HepG2 (cell line): ENCODE results near the gene AKR7A2. TPM values are rescaled to one million over a fixed set of nuclear protein-coding genes. Genes with fewer than 3 reads are reported as not detected.
A peak's percentile ranks its signal among the peaks of the same experiment; 100 is the strongest.

ENCODE experiments used
- ATAC-seq: fragments of 200-7000 bp; cut with Tn5 transposase; 3 replicates; pipeline ENCODE4 v1.9.1; 2020; ENCODE audit warnings: mild to moderate bottlenecking, moderate library complexity
- BruUV-seq: library from RNA; stranded (reverse); fragments of 400-500 nt; replicated peaks from 2 replicates; lab custom pipeline; 2021; lab: Mats Ljungman, UMichigan
- CTCF ChIA-PET: fragments of 300-600 bp; formaldehyde crosslinking; extraction: SDS; loops from one replicate; lab custom pipeline; 2021; ENCODE audit warnings: low total read pairs, inconsistent platforms, low intra/inter-chr PET ratio; lab: Yijun Ruan, JAX
- POLR2A ChIA-PET: fragments of 350-600 bp; sonication (Branson Sonifier 250); formaldehyde crosslinking; loops from one replicate; lab custom pipeline; 2020; ENCODE audit warnings: antibody characterized with exemption, inconsistent platforms; lab: Yijun Ruan, JAX
- DNase-seq: peaks from one replicate; pipeline ENCODE4 v3.0.0-alpha.2; 2015; ENCODE audit warnings: low spot score
- FAIRE-seq: peaks from 3 replicates; lab custom pipeline; 2011; peaks lifted over from hg19 to GRCh38; lab: Jason Lieb, UNC
- H2AFZ ChIP-seq: one replicate; pipeline ENCODE4 v1.6.1; 2011; ENCODE audit warnings: low read length, inconsistent platforms
- H3K27ac ChIP-seq: fragments of 300-600 bp; 3 replicates; pipeline ENCODE4 v1.8.0; 2011; ENCODE audit warnings: mixed run types, mild to moderate bottlenecking, mixed read lengths, low read length, inconsistent platforms; ENCODE audit not compliant: insufficient read depth; ENCODE audit errors: extremely low read length
- H3K27me3 ChIP-seq, 2 experiments: fragments of 200-600 bp in 1 of 2; 2 replicates in 1 of 2; 3 replicates in 1 of 2; pipeline versions ENCODE4 v1.6.0 to v1.8.0; 2011; ENCODE audit warnings: low read length in 2 of 2, mild to moderate bottlenecking in 2 of 2, moderate library complexity in 2 of 2, inconsistent platforms in 1 of 2; ENCODE audit not compliant: insufficient read depth in 2 of 2, control insufficient read depth in 1 of 2
- H3K36me3 ChIP-seq, 2 experiments: fragments of 200-600 bp in 1 of 2; replicated peaks in 1 of 2; 2 replicates in 1 of 2; 3 replicates in 1 of 2; pipeline versions ENCODE4 v1.5.1 to v1.8.0; 2011; ENCODE audit warnings: low read length in 2 of 2, inconsistent platforms in 1 of 2; ENCODE audit not compliant: insufficient read depth in 2 of 2, control insufficient read depth in 1 of 2
- H3K4me1 ChIP-seq: 2 replicates; pipeline ENCODE4 v1.5.1; 2012; ENCODE audit warnings: low read length, inconsistent platforms; ENCODE audit not compliant: insufficient read depth
- H3K4me2 ChIP-seq: 2 replicates; pipeline ENCODE4 v1.6.0; 2011; ENCODE audit warnings: low read depth, low read length, inconsistent platforms
- H3K4me3 ChIP-seq, 3 experiments: fragments of 200-600 bp in 1 of 3; sonication (generic), shearing (Covaris generic) in 1 of 3; replicated peaks in 1 of 3; 2 replicates each; pipeline ENCODE4 v1.5.1; 2011 to 2016; ENCODE audit warnings: low read length in 3 of 3, inconsistent platforms in 2 of 3, low read depth in 2 of 3, mild to moderate bottlenecking in 2 of 3, control low read depth in 1 of 3, mixed read lengths in 1 of 3; ENCODE audit not compliant: insufficient read depth in 1 of 3
- H3K79me2 ChIP-seq: one replicate; pipeline ENCODE4 v1.6.1; 2011; ENCODE audit warnings: low read length, inconsistent platforms; ENCODE audit not compliant: insufficient read depth
- H3K9ac ChIP-seq: 2 replicates; pipeline ENCODE4 v1.6.0; 2011; ENCODE audit warnings: mild to moderate bottlenecking, low read depth, low read length, inconsistent platforms; ENCODE audit not compliant: insufficient read depth
- H3K9me3 ChIP-seq: 2 replicates; pipeline ENCODE4 v1.5.1; 2012; ENCODE audit warnings: mild to moderate bottlenecking, low read length
- H4K20me1 ChIP-seq: 2 replicates; pipeline ENCODE4 v1.6.0; 2011; ENCODE audit warnings: inconsistent platforms, mild to moderate bottlenecking, low read length, moderate library complexity; ENCODE audit not compliant: insufficient read depth
- DMTF1 ChIP-seq: sonication (generic); formaldehyde crosslinking; IDR thresholded peaks from 2 replicates; pipeline ENCODE4 v1.4.0; 2020; ENCODE audit warnings: mild to moderate bottlenecking, missing genetic modification reagents
- HNF1A ChIP-seq, 2 experiments: sonication (generic) in 1 of 2; formaldehyde crosslinking in 1 of 2; IDR thresholded peaks; 2 replicates each; pipeline versions ENCODE4 v1.4.0 to v1.6.1; 2016 to 2020; ENCODE audit warnings: borderline replicate concordance in 1 of 2, low read depth in 1 of 2, mild to moderate bottlenecking in 1 of 2, missing genetic modification reagents in 1 of 2
- STAG1 ChIP-seq: sonication (generic); formaldehyde crosslinking; IDR thresholded peaks from 2 replicates; pipeline ENCODE4 v1.4.0; 2020; ENCODE audit warnings: missing genetic modification reagents
- TP53 ChIP-seq: sonication (generic); formaldehyde crosslinking; conservative IDR thresholded peaks from 2 replicates; pipeline ENCODE4 v1.4.0; 2020; ENCODE audit warnings: missing genetic modification reagents
- ZFYVE20 ChIP-seq: sonication (generic); formaldehyde crosslinking; IDR thresholded peaks from 2 replicates; pipeline ENCODE4 v1.8.0; 2023; ENCODE audit warnings: low read depth, mild to moderate bottlenecking, moderate library complexity, missing genetic modification reagents, borderline replicate concordance
- ZNF331 ChIP-seq: sonication (generic); formaldehyde crosslinking; IDR thresholded peaks from 2 replicates; pipeline ENCODE4 v1.4.0; 2020; ENCODE audit warnings: missing genetic modification reagents
- ZNF703 ChIP-seq: sonication (generic); formaldehyde crosslinking; IDR thresholded peaks from 2 replicates; pipeline ENCODE4 v1.5.1; 2020; ENCODE audit warnings: missing genetic modification reagents, mild to moderate bottlenecking, moderate library complexity, borderline replicate concordance
- WGBS: methylation state at CpG from one replicate; pipeline ENCODE4 v1.1.6; 2017; ENCODE audit warnings: low lambda C conversion rate; 5-methylcytosine and 5-hydroxymethylcytosine counted together
- in situ Hi-C: cut with HindIII; loops from 2 replicates; pipeline ENCODE4 v1.10.0; 2017; ENCODE audit warnings: low pct_unique_long_range_greater_than_20kb; ENCODE audit not compliant: extremely low pct_ligation_motif_present
- intact Hi-C: fragments of 100-400 bp; cut with micrococcal nuclease; formaldehyde crosslinking; loops from one replicate; pipeline ENCODE4 v1.10.0; 2022; ENCODE audit not compliant: unreplicated experiment
- polyA plus RNA-seq, 8 experiments: library from polyadenylated mRNA; depleted of rRNA in 3 of 8; stranded (reverse) in 7 of 8; unstranded in 1 of 8; fragments of >200 nt; fragmentation: Illumina TruSeq in 4 of 8; extraction: Trizol in 4 of 8; gene quantifications; 2 replicates each; pipeline versions ENCODE4 v1.2.1 to v1.2.3, GENCODE V29; 2011 to 2016; ENCODE audit warnings: low read depth in 4 of 8, missing spikeins in 1 of 8, mixed read lengths in 1 of 8; ENCODE audit not compliant: insufficient read depth in 1 of 8
- total RNA-seq, 5 experiments: library from RNA; depleted of rRNA; stranded (reverse); fragments of >200 nt; fragmentation: Illumina TruSeq; extraction: Trizol; gene quantifications; 2 replicates each; pipeline ENCODE4 v1.2.3, GENCODE V29; 2016; ENCODE audit warnings: low read depth in 1 of 5
- TF ChIP-seq, protein P1 (sequence below), 2 experiments: fragments of 450-650 bp in 1 of 2; sonication (generic) in 1 of 2; formaldehyde crosslinking; IDR thresholded peaks; 2 replicates each; pipeline versions ENCODE4 v1.5.0 to v1.8.0; 2020 to 2022; ENCODE audit warnings: mild to moderate bottlenecking in 1 of 2, missing genetic modification reagents in 1 of 2

AKR7A2 gene
- total and polyA plus RNA-seq, 2 of the 13 experiments (the other 11 are each of a cell fraction or from before 2014, with no cell fraction given), result 45.2 to 75.6 TPM

GRCh38 chr1:19300211-19300610, 11.7 kb downstream of the AKR7A2 start:
- no peaks in the 10 kb centered on the region for H3K9me3 ChIP-seq
- peaks cover 7% of the 10 kb centered on the region; the same call in 1 of the 2 replicates for H3K4me1 ChIP-seq
- in situ Hi-C loops, result no loop called here
- no peak overlapping the region for H3K4me2 ChIP-seq
- H3K4me3 ChIP-seq, result no peak overlapping the region
- no peak for ATAC-seq
- FAIRE-seq, result no peak
- H3K79me2 ChIP-seq, result no peaks in the 10 kb centered on the region
- no peak for DNase-seq
- TF ChIP-seq DMTF1 (CRISPR knock-in tag) (no peak), ZNF331 (CRISPR knock-in tag) (peak; percentile 41; the same call in 1 of the 2 replicates), ZNF703 (CRISPR knock-in tag) (no peak)
- TF ChIP-seq, all 625 proteins: peak for 1
- Histone ChIP-seq H3K9ac (no peak overlapping the region), H4K20me1 (no peaks in the 10 kb centered on the region), H2AFZ (no peak overlapping the region), H3K27me3 (no peaks in the 10 kb centered on the region), H3K27ac (no peak overlapping the region), H3K36me3 (peaks cover 5 to 24% of the 10 kb centered on the region in 2 experiments)
- POLR2A ChIA-PET, result interaction anchor here (0.9 kb wide), 1 partner anchor 12 kb away, joined by 3 read pairs; the partner anchor contains the start of gene SLC66A1
- intact Hi-C loops, result no loop called here
- BruUV-seq, result no TSS peak
- CTCF ChIA-PET, result no interaction called here
- no CpG with 5 or more reads among the region's 2 CpGs for WGBS

- Histone ChIP-seq H3K79me2 (no peaks in the 10 kb centered on the region), H3K9ac (no peak overlapping the region), H3K9me3 (no peaks in the 10 kb centered on the region), H3K4me2 (no peak overlapping the region), H3K36me3 (no peaks in the 10 kb centered on the region), H3K4me1 (peaks cover 7% of the 10 kb centered on the region; the same call in 1 of the 2 replicates), H4K20me1 (no peaks in the 10 kb centered on the region), H3K27me3 (no peaks in the 10 kb centered on the region), H3K4me3 (no peak overlapping the region), H2AFZ (no peak overlapping the region), H3K27ac (no peak overlapping the region)
- DNase-seq, result no peak
- intact Hi-C loops, result no loop called here
- no CpG with 5 or more reads among the region's 2 CpGs for WGBS
- ChIA-PET CTCF (no interaction called here), POLR2A (interaction anchor here (1.1 kb wide), 1 partner anchor 18 kb away, joined by 3 read pairs; the partner anchor contains the start of gene SLC66A1)
- ATAC-seq, result no peak
- FAIRE-seq, result no peak
- no TSS peak for BruUV-seq
- in situ Hi-C loops, result no loop called here
- no peak for TF ChIP-seq STAG1 (CRISPR knock-in tag)
- TF ChIP-seq ZFYVE20 (CRISPR knock-in tag), result no peak
- TF ChIP-seq, protein P1, sequence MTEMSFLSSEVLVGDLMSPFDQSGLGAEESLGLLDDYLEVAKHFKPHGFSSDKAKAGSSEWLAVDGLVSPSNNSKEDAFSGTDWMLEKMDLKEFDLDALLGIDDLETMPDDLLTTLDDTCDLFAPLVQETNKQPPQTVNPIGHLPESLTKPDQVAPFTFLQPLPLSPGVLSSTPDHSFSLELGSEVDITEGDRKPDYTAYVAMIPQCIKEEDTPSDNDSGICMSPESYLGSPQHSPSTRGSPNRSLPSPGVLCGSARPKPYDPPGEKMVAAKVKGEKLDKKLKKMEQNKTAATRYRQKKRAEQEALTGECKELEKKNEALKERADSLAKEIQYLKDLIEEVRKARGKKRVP (CRISPR knock-in tag; IDR thresholded peaks at IDR 0.05), result no peak
- no peak for TF ChIP-seq TP53 (CRISPR knock-in tag)
- TF ChIP-seq HNF1A (IDR thresholded peaks at IDR 0.05; ENCODE audit: low read depth), result no peak
- TF ChIP-seq HNF1A (CRISPR knock-in tag; IDR thresholded peaks at IDR 0.05; ENCODE audit: borderline replicate concordance), result no peak
Observed at GRCh38 chr1:19294638-19295037, 17.3 kb downstream of the AKR7A2 start.
